ENCODE measurements around the gene CYP2A13.
"Not testable (repeated sequence)": the region's sequence is repeated elsewhere in the genome, so short reads cannot be mapped to it uniquely, and the experiment has no call there.

Gene CYP2A13

GRCh38 chr19:41106177-41106576, 17.9 kb downstream of the CYP2A13 start:
- no peak for TF ChIP-seq POLR2A (IDR thresholded peaks at IDR 0.05; ENCODE audit: low read depth, low read length)
- DNase-seq (ENCODE audit: insufficient read length, low spot score) (no peak), FAIRE-seq (no peak)

GRCh38 chr19:41111296-41111695, 23.0 kb downstream of the CYP2A13 start:
- DNase-seq (ENCODE audit: insufficient read length, low spot score) (no peak), FAIRE-seq (no peak)
- TF ChIP-seq POLR2A (IDR thresholded peaks at IDR 0.05; ENCODE audit: low read depth, low read length), result no peak

- FAIRE-seq, result no peak
- TF ChIP-seq POLR2A (IDR thresholded peaks at IDR 0.05; ENCODE audit: low read depth, low read length), result no peak
These were observed 23.6 kb downstream of the CYP2A13 start for GRCh38 chr19:41111750-41112295.

GRCh38 chr19:41112728-41113290, 24.6 kb downstream of the CYP2A13 start:
- no peak for TF ChIP-seq POLR2A (IDR thresholded peaks at IDR 0.05; ENCODE audit: low read depth, low read length)
- DNase-seq (ENCODE audit: insufficient read length, low spot score) (no peak), FAIRE-seq (no peak)

More at GRCh38 chr19:41111750-41112295, 23.6 kb downstream of the CYP2A13 start:
- no peak for DNase-seq (ENCODE audit: insufficient read length, low spot score)

- no peak for FAIRE-seq
- no peak for TF ChIP-seq POLR2A (IDR thresholded peaks at IDR 0.05; ENCODE audit: low read depth, low read length)
- no peak for DNase-seq (ENCODE audit: insufficient read length, low spot score)
These were observed 25.9 kb downstream of the CYP2A13 start, which contains the start of gene CYP2F1 for GRCh38 chr19:41114132-41114531. Gene CYP2F1 (plus strand): TSS chr19:41114432. CDS start chr19:41116189, 1,757 bp downstream.

- no peak for DNase-seq (ENCODE audit: insufficient read length, low spot score)
- no peak for FAIRE-seq
- TF ChIP-seq POLR2A (IDR thresholded peaks at IDR 0.05; ENCODE audit: low read depth, low read length), result no peak
These were observed 28.0 kb downstream of the CYP2A13 start for GRCh38 chr19:41116261-41116660.

- FAIRE-seq; DNase-seq (ENCODE audit: insufficient read length, low spot score): not testable (repeated sequence)
These were observed 33.0 kb downstream of the CYP2A13 start for GRCh38 chr19:41120929-41121911.

- not testable (repeated sequence) for DNase-seq (ENCODE audit: insufficient read length, low spot score); FAIRE-seq
These were observed 34.6 kb downstream of the CYP2A13 start for GRCh38 chr19:41122846-41123245.

GRCh38 chr19:41123716-41124294, 35.6 kb downstream of the CYP2A13 start:
- FAIRE-seq (no peak), DNase-seq (ENCODE audit: insufficient read length, low spot score) (no peak)
- no peak for TF ChIP-seq POLR2A (IDR thresholded peaks at IDR 0.05; ENCODE audit: low read depth, low read length)

- not testable (repeated sequence) for DNase-seq (ENCODE audit: insufficient read length, low spot score); FAIRE-seq
These were observed 38.5 kb downstream of the CYP2A13 start for GRCh38 chr19:41126765-41127203.

- FAIRE-seq; DNase-seq (ENCODE audit: insufficient read length, low spot score): not testable (repeated sequence)
These were observed 39.1 kb downstream of the CYP2A13 start for GRCh38 chr19:41127362-41127761.

- not testable (repeated sequence) for DNase-seq (ENCODE audit: insufficient read length, low spot score); FAIRE-seq
These were observed 39.6 kb downstream of the CYP2A13 start for GRCh38 chr19:41127801-41128300.

GRCh38 chr19:41128692-41129091, 40.4 kb downstream of the CYP2A13 start:
- DNase-seq (ENCODE audit: insufficient read length, low spot score), result no peak
- FAIRE-seq, result no peak
- TF ChIP-seq POLR2A (IDR thresholded peaks at IDR 0.05; ENCODE audit: low read depth, low read length), result no peak

GRCh38 chr19:41131186-41131585, 42.9 kb downstream of the CYP2A13 start:
- TF ChIP-seq POLR2A (IDR thresholded peaks at IDR 0.05; ENCODE audit: low read depth, low read length), result no peak
- DNase-seq (ENCODE audit: insufficient read length, low spot score) (no peak), FAIRE-seq (no peak)
